Mucosa of descending colon (tissue), 3 donors: ENCODE measurements around the gene LARGE1. TPM values are rescaled to one million over a fixed set of nuclear protein-coding genes. Genes with fewer than 3 reads are reported as not detected.

ENCODE experiments used
- ATAC-seq: fragments of 200-7000 bp; cut with Tn5 transposase; one replicate; pipeline ENCODE4 v1.9.1; 2020; ENCODE audit warnings: mild to moderate bottlenecking, moderate library complexity
- DNase-seq, 3 donors: peaks; one replicate each; pipeline ENCODE4 v3.0.0-alpha.2; 2020
- H3K36me3 ChIP-seq: fragments of 200-600 bp; one replicate; pipeline ENCODE4 v1.8.0; 2021; ENCODE audit warnings: low read depth, mild to moderate bottlenecking
- H3K4me1 ChIP-seq: fragments of 200-600 bp; one replicate; pipeline ENCODE4 v1.8.0; 2021; ENCODE audit warnings: low read depth, mild to moderate bottlenecking
- H3K4me3 ChIP-seq: fragments of 200-600 bp; one replicate; pipeline ENCODE4 v1.8.0; 2021; ENCODE audit warnings: mild to moderate bottlenecking
- H3K9me3 ChIP-seq: fragments of 200-600 bp; one replicate; pipeline ENCODE4 v1.8.0; 2021; ENCODE audit warnings: mild to moderate bottlenecking
- CTCF ChIP-seq: fragments of 200-600 bp; IDR thresholded peaks from one replicate; pipeline ENCODE4 v1.8.0; 2022; ENCODE audit warnings: antibody characterized with exemption, mild to moderate bottlenecking
- intact Hi-C, 2 donors: fragments of 100-400 bp; cut with DNase I in 1 of 2; cut with micrococcal nuclease in 1 of 2; formaldehyde crosslinking; loops; one replicate each; pipeline versions ENCODE4 v1.11.0 to v1.11.1; 2022; cut with DNase I, micrococcal nuclease
- total RNA-seq, 3 donors: library from RNA; stranded (reverse); fragmentation: NEBNext Ultra II Directional in 2 of 3; extraction: Animal tissue kit (Norgen Biotek cat#: 25700) in 2 of 3; gene quantifications; one replicate each; pipeline versions ENCODE4 v1.2.1 to v1.2.4, GENCODE V29; 2021 to 2023
- donor health status: DM: no; HTN: no; CAD: no; lungs with moderate emphysema.
- donor health status: DM: no; HTN: no; CAD: no.
- donor health status: DM: no; HTN: yes; CAD: no.

LARGE1 gene
- total RNA-seq, 3 donors from 2014 or later: 29.3 to 93.8 (median 67.7) TPM

GRCh38 chr22:33906475-33906874 is 13.8 kb downstream of the LARGE1 start:
- no peak overlapping the region for H3K4me3 ChIP-seq
- DNase-seq: no peak
- no peak for ATAC-seq
- TF ChIP-seq CTCF: no peak
- intact Hi-C loops: no loop called here
- no peaks in the 10 kb centered on the region for H3K36me3 ChIP-seq
- no peaks in the 10 kb centered on the region for H3K4me1 ChIP-seq
- H3K9me3 ChIP-seq: no peaks in the 10 kb centered on the region

- no peaks in the 10 kb centered on the region for H3K36me3 ChIP-seq
- no peaks in the 10 kb centered on the region for H3K9me3 ChIP-seq
- ATAC-seq (no peak), DNase-seq (no peak)
- no peaks in the 10 kb centered on the region for H3K4me1 ChIP-seq
- intact Hi-C loops: no loop called here
- no peak for TF ChIP-seq CTCF
- no peak overlapping the region for H3K4me3 ChIP-seq
Observed at GRCh38 chr22:33903012-33903411, 17.3 kb downstream of the LARGE1 start.

- H3K36me3 ChIP-seq: no peaks in the 10 kb centered on the region
- ATAC-seq (no peak), DNase-seq (no peak)
- H3K9me3 ChIP-seq: no peaks in the 10 kb centered on the region
- intact Hi-C loops: no loop called here
- TF ChIP-seq CTCF: no peak
- no peak overlapping the region for H3K4me3 ChIP-seq
- H3K4me1 ChIP-seq: no peaks in the 10 kb centered on the region
Observed at GRCh38 chr22:33902073-33902472, 18.2 kb downstream of the LARGE1 start.

- Histone ChIP-seq H3K4me3 (no peak overlapping the region), H3K36me3 (no peaks in the 10 kb centered on the region), H3K4me1 (no peaks in the 10 kb centered on the region), H3K9me3 (no peaks in the 10 kb centered on the region)
- intact Hi-C loops: no loop called here
- DNase-seq: no peak
- ATAC-seq: no peak
- TF ChIP-seq CTCF: no peak
Observed at GRCh38 chr22:33898121-33898520, 22.2 kb downstream of the LARGE1 start.

- ATAC-seq (no peak), DNase-seq (no peak)
- Histone ChIP-seq H3K4me1 (no peaks in the 10 kb centered on the region), H3K4me3 (no peak overlapping the region), H3K36me3 (no peaks in the 10 kb centered on the region), H3K9me3 (no peaks in the 10 kb centered on the region)
- intact Hi-C loops: no loop called here
- no peak for TF ChIP-seq CTCF
Observed at GRCh38 chr22:33897448-33897835, 22.8 kb downstream of the LARGE1 start.
